Measurements from ENCODE around the gene HSPA12B.

The HSPA12B gene

DNA sequence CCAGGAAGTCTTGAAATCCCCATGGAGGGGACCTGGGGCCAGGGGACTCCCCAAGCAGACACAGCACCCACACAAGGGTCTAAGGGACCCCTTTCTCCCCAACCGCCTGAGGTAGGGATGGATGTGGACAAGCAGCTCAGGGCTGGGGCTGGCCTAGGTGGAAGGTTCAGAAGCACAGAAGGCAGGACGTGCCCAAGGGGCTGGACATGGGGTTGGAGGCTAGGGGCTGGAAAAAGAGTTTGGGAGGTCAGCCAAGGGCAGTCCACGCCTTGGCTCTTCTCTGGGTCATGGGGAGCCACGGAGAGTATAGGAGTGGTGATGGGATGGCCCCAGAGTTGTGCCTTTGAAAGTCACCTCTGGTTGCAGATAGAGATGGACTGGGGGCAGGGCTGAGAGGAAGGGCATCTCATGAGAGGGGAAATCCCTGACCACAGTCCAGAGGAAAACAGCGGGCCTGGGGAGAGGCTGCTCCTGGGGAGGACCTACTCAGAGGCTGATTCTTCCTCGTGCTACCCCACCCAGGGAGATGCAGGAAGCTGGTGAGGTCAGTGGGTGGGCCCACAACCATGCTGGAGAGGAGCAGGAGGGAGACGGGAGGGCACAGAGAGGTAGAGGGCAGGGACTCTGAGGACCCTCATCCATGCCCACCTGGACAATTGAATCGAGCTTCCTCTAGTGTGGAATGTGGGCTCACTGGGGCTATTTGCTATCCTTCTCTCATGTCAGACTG, 2.5 kb upstream of the HSPA12B start:
- DNase-seq: no peak

DNA sequence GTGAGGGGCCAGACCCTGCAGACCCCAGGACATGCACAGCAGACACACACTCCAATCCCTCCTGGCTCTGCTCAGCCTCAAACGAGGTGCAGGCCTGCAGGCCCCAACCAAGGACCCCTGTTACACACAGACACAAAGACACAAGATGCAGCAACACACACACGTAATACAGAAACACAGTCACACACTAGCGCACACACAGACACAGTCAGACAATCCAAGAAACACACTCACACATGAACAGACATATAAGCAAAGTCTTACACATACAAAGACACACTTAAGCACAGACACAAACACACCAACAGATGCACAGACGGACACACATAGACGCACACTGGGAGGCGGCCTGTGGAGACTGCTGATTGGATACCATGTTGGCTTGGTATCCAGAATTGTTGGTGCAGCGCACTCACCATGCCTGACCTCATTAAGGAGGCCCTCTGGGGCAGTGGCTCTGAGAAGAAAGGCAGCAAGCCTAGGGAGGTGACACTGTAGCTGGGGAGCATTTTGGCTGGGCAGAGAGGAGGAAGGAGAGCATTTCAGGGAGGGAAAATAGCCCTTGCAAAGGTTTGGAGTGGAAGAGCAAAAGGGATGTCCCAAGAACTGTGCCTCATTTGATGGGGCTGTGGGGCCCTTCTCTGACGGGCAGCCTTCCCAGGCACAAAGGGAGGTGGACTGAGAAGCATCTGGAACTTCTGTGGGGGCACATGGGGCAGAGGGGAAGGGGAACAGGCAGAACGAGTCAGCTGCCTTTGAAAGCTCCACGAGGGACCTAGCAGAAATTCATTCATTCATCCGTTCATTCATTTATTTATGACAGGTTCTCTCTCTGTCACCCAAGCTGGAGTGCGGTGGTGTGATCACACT, 1.4 kb upstream of the HSPA12B start:
- no peak for DNase-seq

DNA sequence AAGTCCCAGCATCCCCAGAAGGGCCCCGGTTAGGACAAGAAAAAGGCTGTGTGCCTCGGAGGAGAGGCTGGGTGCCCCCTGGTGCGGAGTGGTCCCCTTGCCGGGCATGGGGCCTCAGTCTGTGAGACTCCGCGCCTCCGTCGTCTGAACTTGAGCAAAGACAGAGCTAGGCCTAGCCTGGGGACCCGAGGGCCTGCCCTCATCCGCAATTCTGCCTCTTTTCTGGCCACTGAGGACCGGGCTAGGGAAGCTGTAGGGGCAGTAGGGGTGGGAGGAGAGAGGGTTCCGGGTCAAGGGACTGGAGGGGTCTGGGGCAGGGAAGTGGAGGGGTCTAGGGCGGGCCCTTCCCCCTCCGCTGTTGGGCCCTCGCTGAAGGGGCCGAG, 550 bp upstream of the HSPA12B start:
- no peak for DNase-seq

DNA sequence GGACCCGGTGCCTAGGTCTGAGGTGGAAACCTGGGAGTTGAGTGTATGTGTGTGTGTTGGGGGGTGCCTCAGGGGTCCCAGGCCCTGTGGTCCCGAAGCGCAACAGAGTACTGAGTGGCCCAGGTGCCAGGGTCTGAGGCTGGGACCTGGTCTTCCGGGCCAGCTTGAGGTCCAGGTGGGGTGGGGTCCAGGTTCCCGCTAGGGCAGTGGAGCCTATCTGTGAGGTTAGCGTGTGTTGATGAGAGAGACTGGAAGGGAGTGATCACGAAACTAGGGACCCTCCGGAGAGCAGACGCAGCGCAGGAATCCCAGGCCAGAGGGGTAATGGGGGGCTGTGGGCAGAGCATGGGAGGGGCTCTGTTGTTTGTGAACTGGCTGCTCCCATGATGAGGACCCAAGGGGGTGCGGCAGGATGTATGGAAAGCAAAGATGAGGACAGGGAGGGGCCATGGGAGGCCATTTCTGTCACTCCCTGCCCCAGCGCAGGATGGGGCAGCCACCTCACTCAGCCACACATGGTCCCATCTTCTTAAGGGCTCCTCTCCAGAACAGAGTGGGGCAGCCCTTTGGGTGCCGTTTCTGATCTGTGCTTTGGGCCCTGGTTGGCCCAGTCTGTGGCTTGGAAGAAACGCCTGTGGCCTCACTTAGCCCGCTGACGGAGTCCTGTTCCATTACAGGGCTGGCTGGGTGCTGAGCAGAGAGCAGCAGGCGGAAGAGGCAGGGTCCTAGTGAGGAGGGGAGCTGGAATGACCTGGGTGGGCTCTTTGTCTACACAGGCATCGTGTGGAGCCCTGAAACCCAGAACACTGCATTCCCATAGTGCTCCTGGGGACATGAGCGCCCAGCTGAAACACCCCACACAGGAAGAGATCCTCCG, 872 bp downstream of the HSPA12B start:
- peak; percentile 37 for DNase-seq

DNA sequence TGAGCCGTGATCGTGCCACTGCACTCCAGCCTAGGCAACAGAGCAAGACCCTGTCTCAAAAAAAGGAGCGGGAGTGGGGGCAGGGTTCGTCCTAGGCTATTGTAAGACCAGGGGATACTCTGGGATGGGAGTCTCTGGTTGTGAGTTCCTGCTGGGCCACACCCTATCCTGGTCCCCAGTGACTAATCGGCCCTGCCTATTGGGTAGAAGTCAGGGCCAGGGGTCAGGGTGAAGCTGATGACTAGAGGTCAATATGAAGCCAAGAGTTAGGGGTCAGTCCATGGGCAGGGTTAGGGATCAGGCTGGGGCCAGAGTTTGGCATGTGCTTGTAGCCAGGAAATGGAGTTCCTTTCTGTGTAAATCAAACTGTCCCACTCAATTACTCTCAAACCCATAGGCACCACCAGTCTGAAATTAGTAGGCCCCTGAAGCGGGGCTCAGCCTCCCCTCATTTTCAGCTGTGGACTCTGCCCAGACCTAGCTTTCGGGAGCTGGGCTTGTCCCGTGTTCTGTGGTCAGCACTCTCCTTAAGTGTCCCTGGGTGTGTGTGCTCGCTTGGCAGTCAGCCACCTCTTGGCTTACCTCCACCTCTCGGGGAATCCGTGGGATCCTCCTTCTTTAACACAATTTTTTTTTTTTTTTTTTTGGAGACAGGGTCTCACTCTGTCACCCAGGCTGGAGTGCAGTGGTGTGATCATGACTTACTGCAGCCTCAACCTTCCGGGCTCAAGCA, 1.8 kb downstream of the HSPA12B start:
- peak; percentile 39 for DNase-seq

DNA sequence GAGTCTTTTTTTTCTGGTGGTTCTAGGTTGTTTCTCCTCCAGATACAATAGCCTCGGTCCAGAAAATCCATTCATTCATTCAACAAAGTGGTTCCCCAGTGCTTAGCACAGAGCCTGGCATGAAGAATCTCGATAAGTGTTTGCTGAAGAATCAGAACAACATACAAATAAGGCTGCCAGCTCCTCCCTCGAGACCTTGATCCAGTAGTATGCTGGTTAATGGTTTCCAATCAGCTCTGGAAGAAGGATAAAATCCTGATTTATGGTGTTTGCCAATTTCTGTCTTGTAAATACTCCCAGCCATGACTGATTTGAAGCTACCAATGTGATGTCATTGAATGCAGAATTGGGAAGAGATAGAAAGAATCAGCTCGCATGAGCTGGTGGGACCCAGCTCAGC, 3.3 kb downstream of the HSPA12B start:
- DNase-seq: no peak

DNA sequence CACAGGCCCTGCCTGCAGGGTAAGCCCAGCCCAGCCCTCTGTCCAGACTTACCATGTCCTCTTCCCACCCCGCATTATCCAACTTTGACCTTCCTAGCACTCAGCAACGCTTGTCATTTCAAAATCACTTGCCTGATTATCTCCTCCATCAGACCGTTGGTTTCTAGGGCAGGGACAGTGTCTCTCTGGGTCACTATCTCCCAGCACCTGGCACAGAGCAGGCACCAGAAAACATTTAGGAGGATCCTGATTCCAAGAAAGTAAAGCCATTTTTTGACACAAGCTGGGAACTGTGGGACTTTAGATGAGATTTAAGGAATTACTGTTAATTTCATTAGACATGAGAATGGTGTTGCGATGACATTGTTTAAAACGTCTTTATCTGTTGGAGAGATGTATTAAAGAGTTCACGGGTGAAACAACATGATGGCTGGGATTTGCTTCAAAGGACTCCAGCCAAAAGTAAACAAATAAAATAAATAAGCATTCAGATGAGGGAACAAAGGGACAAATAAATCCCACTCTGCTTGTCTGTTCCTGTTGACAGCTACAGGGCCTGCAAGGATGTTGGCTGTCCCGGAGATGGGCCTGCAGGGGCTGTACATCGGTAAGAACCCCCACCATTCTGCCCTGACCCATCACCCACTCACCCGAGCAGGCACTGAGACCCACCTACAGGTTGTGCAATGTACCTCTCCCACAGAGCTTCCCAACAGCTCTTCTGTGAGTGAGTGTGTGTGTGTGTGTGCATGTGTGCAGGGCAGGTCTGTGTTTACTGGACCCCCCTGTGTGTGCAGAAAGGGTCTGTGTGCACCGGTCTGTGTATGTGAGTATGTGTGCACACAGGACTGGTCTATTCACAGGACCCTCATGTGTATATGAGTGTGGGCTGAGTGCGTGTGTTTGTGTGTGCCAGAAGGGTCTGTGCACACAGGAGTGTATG, 5.9 kb downstream of the HSPA12B start:
- no peak for DNase-seq

DNA sequence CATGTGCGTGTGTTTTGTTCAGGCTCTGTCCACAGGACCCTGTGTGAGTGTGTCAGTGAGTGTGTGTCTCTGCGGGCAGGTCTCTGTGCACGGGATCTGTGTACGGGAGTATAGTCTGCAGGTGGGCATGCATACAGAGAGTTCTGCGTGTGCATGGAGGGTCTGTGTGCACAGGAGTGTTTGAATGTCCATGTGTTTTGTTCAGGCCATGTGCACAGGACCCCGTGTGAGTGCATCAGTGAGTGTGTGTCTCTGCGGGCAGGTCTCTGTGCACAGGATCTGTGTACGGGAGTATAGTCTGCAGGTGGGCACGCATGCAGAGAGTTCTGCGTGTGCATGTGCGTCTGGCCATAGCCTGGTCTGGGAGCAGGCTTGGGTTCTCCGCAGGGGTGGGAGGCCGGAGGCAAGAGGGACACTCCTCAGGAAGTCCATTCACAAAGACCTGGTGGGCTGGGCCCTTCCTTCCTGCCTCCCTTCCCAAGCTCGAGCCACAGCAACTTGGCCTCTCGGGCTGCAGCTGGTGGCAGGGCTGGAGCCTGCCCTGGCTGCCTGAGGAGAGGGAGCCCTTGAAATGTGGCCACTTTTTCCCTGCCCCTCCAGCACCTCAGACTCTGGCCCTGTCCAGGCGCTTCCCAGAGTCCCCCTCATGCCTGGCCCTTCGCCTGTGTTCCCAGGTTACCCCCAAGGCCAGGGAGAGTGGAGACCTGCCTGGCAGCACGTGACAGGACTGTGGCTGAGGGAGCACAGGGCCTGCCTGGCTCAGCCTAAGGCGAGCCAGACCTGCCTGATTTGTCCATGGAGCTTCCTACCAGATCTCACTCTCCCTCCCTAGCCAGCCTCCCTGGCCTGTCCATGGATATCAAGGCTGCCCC, 6.8 kb downstream of the HSPA12B start:
- DNase-seq: peak; percentile 35

DNA sequence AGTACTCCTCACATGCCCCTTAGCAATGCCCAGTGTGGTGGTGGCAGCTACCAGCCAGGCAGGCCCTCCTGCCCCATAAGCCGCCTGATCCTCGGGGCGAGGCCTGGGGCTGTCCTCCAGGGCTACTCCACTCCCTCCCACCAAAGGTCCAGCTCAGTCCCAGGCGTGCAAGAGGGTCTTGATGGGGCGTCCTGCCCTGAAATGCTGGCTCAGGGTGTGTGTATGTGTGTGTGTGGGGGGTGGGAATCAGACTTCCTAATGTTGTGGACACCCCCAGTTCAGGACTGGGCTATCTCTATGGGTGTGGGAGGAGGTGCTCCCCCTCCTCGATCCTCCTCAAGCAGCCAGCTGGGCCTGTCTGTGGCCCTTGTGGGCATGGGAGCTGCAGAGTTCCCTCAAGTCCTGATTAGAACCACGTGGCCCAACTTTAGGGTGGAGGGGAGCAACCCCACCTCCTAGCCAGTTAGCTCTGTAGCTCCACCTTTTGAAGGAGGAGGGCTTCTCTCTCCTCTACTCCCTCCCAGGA, 7.5 kb downstream of the HSPA12B start:
- DNase-seq: no peak

DNA sequence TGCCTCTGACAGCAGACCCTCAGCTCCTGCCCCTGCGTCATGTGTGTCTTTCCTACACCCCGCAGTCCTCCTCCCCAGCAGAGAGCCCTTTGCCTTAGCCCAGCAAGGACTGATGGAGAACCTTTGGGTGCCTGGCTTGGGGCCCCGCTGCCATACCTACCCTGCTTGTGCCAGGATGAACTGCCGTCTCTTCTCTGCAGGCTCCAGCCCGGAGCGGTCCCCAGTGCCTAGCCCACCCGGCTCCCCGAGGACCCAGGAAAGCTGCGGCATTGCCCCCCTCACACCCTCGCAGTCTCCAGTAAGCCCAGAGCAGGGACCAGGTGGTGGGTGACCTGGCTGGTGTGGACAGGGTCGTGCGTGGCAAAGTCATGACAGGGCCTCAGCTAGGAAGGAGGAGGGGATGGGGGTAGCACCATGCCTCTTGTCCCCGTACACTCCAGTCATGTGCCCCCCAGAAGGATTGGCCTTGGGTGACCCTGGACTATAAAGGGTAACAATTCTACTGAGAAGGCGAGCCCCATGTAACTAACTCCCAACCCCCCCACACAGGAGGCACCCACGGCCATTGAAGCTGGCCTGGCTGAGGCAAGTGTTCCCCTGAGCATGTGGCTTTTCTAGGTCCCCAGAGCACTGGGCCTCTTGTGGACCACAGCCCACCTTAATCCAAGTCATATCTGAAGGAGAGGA, 8.3 kb downstream of the HSPA12B start:
- DNase-seq: no peak

DNA sequence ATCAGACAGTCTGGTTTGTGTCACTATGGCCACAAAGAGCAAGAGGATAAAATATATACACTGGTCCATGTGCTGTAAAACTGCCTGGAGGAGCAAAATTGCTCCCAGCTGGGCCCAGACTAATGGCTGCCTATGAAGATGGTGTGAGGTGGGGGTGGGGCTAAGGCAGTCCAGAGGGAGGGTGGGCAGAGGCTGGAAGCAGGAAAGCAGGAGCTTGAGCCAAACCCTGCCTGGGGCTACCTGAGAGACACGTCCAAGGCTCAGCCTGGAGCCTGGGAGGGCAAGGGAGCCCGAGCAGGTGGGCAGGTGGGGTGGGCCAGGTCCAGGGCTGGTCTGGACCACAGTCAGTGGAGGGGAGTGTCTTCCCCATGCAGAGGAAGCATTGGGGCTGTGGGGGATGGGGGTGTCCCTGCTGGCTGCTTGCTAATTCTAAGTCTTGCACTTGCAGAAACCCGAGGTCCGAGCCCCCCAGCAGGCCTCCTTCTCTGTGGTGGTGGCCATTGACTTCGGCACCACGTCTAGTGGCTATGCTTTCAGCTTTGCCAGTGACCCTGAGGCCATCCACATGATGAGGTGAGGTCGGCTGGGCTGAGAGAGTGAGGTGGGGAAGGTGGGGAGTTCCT, 9.5 kb downstream of the HSPA12B start:
- DNase-seq: peak; percentile 13

DNA sequence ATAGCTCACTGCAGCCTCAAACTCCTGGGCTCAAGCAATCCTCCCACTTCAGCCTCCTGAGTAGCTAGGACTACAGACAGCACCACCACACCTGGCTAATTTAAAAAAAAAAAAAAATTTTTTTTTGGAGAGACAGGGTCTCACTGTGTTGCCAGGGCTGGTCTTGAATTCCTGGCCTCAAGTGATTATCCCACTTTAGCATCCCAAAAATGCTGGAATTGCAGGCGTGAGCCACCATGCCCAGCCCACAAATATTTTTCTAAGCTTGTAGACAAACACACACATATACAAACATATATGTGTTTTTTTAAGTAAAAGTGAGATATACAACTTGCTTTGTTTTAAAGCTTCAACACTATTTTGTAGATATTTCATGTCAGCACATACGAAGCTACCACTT, 10.8 kb downstream of the HSPA12B start:
- no peak for DNase-seq

DNA sequence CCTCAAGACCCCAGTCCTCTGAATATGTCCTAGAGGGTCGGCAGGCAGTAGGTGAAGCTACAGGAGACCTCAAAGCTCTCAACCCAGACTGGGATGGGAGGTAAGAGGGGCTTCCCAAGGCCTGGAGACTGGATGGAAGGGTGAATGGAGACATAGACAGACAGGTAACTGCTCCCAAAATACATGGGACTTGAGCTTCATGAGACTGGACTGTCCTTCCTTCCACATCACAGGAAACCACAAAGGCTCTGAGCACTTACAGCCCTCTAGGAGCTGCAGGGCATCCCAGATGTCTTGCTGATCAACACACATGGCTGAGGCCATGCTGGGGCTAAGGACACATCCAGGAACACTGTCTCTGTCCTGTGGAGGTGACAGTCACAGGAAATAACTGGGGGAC, 11.6 kb downstream of the HSPA12B start:
- DNase-seq: no peak

DNA sequence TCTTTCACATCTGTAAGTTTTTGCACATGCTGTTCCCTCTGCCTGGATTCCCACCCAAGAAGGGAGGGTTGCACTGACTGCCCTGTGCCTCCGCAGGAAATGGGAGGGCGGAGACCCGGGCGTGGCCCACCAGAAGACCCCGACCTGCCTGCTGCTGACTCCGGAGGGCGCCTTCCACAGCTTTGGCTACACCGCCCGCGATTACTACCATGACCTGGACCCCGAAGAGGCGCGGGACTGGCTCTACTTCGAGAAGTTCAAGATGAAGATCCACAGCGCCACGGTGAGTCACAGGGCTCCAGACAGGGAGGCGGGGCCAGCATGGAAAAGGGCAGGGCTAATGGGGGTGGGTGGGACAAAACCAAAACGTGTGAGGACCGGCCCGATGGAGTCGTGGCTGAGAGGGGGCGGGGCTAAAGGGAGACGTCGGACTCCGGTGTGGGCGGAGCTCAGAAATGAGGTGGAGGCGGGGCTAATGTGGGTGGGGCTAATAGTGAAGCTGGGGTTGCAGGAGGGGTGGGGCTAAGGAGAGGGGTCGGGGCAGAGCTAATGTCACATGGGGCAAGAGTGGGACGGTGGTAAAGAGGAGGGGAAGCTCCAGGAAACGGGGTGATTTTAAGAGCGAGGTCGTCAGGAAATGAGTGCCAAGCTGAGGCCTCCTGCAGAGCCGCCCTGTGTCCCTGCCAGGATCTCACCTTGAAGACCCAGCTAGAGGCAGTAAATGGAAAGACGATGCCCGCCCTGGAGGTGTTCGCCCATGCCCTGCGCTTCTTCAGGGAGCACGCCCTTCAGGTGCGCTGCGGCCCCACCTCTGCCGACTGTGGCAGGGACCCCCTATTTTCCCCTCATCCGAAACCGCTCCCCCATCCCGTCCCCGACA, 12.6 kb downstream of the HSPA12B start:
- peak; percentile 69 for DNase-seq

DNA sequence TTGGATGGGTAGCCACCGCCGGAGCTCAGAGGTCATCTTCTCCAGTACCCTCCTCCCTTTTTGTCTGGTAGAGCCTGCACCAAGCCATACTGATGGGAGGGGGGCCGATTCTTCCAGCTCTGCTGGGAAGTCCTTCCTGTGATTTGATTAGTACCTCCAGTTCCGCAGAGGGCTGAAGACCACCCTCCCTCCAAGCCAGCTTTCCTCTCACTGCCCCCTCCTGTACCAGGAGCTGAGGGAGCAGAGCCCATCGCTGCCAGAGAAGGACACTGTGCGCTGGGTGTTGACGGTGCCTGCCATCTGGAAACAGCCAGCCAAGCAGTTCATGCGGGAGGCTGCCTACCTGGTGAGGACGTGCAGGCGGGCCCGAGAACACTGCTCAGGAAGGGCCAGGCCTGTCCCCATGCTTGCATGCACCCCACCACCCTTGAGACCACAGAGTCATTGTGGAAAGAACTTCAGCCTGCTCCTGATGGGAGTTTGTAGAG, 13.2 kb downstream of the HSPA12B start:
- DNase-seq: peak; percentile 15

DNA sequence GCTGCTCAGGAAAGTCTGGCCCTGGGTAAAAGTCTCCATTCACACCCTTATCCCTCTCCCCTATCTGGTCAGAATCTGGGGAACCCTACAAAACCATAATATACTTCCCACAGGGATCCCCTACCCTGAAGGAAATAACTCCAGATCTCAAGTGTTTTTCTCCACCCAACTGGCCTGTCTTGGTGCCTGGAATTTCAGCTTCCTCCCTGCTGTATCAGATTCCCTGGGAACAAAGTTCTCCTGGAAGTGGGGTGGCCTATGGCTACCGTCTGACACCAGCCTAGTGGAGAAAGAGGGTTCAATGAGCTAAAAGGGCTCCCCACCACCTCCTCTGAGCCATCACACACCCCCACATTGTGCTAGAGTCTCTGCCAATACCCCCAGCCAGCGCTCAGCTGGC, 15.0 kb downstream of the HSPA12B start:
- no peak for DNase-seq

DNA sequence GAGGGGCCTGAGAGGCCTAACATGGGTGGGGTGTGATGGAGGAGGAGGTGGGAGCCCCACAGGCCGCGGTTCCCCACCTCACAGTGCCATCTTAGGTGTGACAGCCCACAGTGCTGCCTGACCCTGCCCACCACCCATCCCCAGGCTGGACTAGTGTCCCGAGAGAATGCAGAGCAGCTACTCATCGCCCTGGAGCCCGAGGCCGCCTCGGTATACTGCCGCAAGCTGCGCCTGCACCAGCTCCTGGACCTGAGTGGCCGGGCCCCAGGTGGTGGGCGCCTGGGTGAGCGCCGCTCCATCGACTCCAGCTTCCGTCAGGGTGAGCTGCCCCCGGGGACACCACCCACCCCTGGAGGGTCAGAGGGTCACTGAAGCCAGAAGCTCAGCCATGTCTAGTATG, 15.6 kb downstream of the HSPA12B start:
- DNase-seq: no peak
